ENCODE data around the gene LRRFIP1.
A peak's percentile ranks its signal among the peaks of the same experiment; 100 is the strongest.

The LRRFIP1 gene

GRCh38 chr2:237675316-237675715, 47.9 kb downstream of the LRRFIP1 start:
- H3K27ac Mint-ChIP-seq = peak overlapping the region; percentile 96
- no peaks in the 10 kb centered on the region for H3K9me3 Mint-ChIP-seq
- H3K4me3 Mint-ChIP-seq = peak overlapping the region; percentile 63
- H3K27me3 Mint-ChIP-seq (ENCODE audit: low read depth, poor library complexity) = peaks cover 3% of the 10 kb centered on the region
- H3K4me1 Mint-ChIP-seq = peaks cover 78% of the 10 kb centered on the region
- no peak for DNase-seq
- TF ChIP-seq CTCF (IDR thresholded peaks at IDR 0.05) = no peak
- peaks cover 7% of the 10 kb centered on the region for H3K36me3 Mint-ChIP-seq (ENCODE audit: low read depth)

- peaks cover 4% of the 10 kb centered on the region for H3K27me3 Mint-ChIP-seq (ENCODE audit: low read depth, poor library complexity)
- H3K36me3 Mint-ChIP-seq (ENCODE audit: low read depth) = peaks cover 40% of the 10 kb centered on the region
- peak overlapping the region; percentile 61 for H3K27ac Mint-ChIP-seq
- H3K4me3 Mint-ChIP-seq = no peak overlapping the region
- DNase-seq = no peak
- no peak for TF ChIP-seq CTCF (IDR thresholded peaks at IDR 0.05)
- peaks cover 8% of the 10 kb centered on the region for H3K9me3 Mint-ChIP-seq
- H3K4me1 Mint-ChIP-seq = peaks cover 42% of the 10 kb centered on the region
These were observed 53.5 kb downstream of the LRRFIP1 start for GRCh38 chr2:237680702-237681478.

GRCh38 chr2:237682151-237682550, 54.8 kb downstream of the LRRFIP1 start:
- no peak for DNase-seq
- peaks cover 42% of the 10 kb centered on the region for H3K4me1 Mint-ChIP-seq
- no peak overlapping the region for H3K4me3 Mint-ChIP-seq
- H3K27ac Mint-ChIP-seq = no peak overlapping the region
- H3K27me3 Mint-ChIP-seq (ENCODE audit: low read depth, poor library complexity) = peaks cover 4% of the 10 kb centered on the region
- H3K9me3 Mint-ChIP-seq = peaks cover 9% of the 10 kb centered on the region
- TF ChIP-seq CTCF (IDR thresholded peaks at IDR 0.05) = no peak
- H3K36me3 Mint-ChIP-seq (ENCODE audit: low read depth) = peaks cover 44% of the 10 kb centered on the region

- DNase-seq = no peak
- Mint-ChIP-seq H3K4me3 (no peak overlapping the region), H3K27me3 (ENCODE audit: low read depth, poor library complexity) (peaks cover 4% of the 10 kb centered on the region), H3K27ac (no peak overlapping the region), H3K36me3 (ENCODE audit: low read depth) (peaks cover 44% of the 10 kb centered on the region), H3K4me1 (peaks cover 41% of the 10 kb centered on the region), H3K9me3 (peaks cover 9% of the 10 kb centered on the region)
- TF ChIP-seq CTCF (IDR thresholded peaks at IDR 0.05) = no peak
These were observed 55.7 kb downstream of the LRRFIP1 start for GRCh38 chr2:237682856-237683670.

GRCh38 chr2:237685408-237685807, 58.0 kb downstream of the LRRFIP1 start:
- Mint-ChIP-seq H3K27ac (no peak overlapping the region), H3K36me3 (ENCODE audit: low read depth) (peaks cover 37% of the 10 kb centered on the region), H3K27me3 (ENCODE audit: low read depth, poor library complexity) (peaks cover 12% of the 10 kb centered on the region), H3K4me1 (peaks cover 63% of the 10 kb centered on the region), H3K4me3 (no peak overlapping the region), H3K9me3 (peaks cover 9% of the 10 kb centered on the region)
- TF ChIP-seq CTCF (IDR thresholded peaks at IDR 0.05) = no peak
- DNase-seq = no peak

All from nephron progenitor cell (in vitro differentiated cells).